Astrocyte (in vitro differentiated cells and primary cell): Measurements from ENCODE around the gene AHDC1.

ENCODE experiments used
- EZH2 ChIP-seq: IDR thresholded peaks from 2 replicates; pipeline ENCODE4 v1.6.1; 2012; ENCODE audit warnings: mild to moderate bottlenecking, low read length, inconsistent platforms; ENCODE audit not compliant: insufficient read depth
- TF ChIP-seq, protein P1 (sequence below): IDR thresholded peaks from 2 replicates; pipeline ENCODE4 v1.5.1; 2011; ENCODE audit warnings: low read depth, mild to moderate bottlenecking, inconsistent platforms, low read length, moderate library complexity; ENCODE audit not compliant: insufficient read depth

DNA sequence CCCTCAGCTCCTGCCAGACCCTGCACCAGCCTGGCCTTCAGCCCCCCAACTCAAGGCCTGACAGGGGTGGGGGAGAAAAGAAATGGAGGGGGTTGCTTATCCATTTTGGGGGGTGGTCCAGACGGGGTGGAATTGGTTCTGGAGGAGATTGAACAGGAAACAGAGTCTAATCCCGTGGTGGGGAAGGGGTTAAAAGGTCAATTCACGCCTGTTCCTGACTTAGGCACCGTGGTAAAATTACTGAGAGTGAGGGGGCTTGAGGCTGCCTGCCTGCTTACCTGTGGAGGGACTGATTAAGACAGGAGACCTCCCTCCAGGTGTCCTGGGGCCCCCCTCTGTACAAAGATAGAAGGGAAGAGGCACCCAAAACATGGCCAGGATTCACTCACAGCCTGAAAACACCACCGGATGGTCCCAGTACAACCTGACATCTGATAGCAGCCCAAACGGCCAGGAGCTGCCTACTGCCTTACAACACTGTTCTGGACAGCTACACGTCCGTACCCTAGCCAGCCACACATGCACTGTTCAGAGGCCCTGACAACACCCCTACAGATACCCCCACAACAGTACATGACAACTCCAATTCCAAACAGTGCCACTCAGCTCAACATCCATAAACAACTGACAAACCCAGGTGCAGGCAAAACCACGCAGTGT, 31.8 kb downstream of the AHDC1 start:
- TF ChIP-seq, protein P1, sequence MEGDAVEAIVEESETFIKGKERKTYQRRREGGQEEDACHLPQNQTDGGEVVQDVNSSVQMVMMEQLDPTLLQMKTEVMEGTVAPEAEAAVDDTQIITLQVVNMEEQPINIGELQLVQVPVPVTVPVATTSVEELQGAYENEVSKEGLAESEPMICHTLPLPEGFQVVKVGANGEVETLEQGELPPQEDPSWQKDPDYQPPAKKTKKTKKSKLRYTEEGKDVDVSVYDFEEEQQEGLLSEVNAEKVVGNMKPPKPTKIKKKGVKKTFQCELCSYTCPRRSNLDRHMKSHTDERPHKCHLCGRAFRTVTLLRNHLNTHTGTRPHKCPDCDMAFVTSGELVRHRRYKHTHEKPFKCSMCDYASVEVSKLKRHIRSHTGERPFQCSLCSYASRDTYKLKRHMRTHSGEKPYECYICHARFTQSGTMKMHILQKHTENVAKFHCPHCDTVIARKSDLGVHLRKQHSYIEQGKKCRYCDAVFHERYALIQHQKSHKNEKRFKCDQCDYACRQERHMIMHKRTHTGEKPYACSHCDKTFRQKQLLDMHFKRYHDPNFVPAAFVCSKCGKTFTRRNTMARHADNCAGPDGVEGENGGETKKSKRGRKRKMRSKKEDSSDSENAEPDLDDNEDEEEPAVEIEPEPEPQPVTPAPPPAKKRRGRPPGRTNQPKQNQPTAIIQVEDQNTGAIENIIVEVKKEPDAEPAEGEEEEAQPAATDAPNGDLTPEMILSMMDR = no peak
- no peak for TF ChIP-seq EZH2
